NOMO-1 treated with DMSO at 0.1 percent for 48 hours (cell line): ENCODE measurements around the gene STK4.

Source experiments
- DNase-seq: peaks from one replicate; lab custom pipeline; 2025; ENCODE audit not compliant: unreplicated experiment; lab: John Stamatoyannopoulos, UW

Gene STK4

GRCh38 chr20:44952731-44953130, 13.6 kb upstream of the STK4 start:
- no peak for DNase-seq

- DNase-seq, result no peak
Observed at GRCh38 chr20:44954211-44954610, 12.1 kb upstream of the STK4 start.

GRCh38 chr20:44955270-44955669, 11.0 kb upstream of the STK4 start:
- peak; percentile 51 for DNase-seq

- DNase-seq, result no peak
Observed at GRCh38 chr20:44956410-44956809, 9.9 kb upstream of the STK4 start.

GRCh38 chr20:44958276-44958675, 8.0 kb upstream of the STK4 start:
- DNase-seq, result no peak

- peak; percentile 70 for DNase-seq
Observed at GRCh38 chr20:44959082-44959637, 7.2 kb upstream of the STK4 start.

GRCh38 chr20:44959638-44960102, 6.6 kb upstream of the STK4 start:
- DNase-seq, result peak; percentile 33

GRCh38 chr20:44960103-44960852, 6.0 kb upstream of the STK4 start, which contains the start of gene TOMM34:
TOMM34 (minus strand) TSS chr20:44960397; CDS start chr20:44960333, 64 bp downstream.
- DNase-seq, result peak; percentile 92

GRCh38 chr20:44961011-44961869, 5.1 kb upstream of the STK4 start:
- DNase-seq, result no peak

- no peak for DNase-seq
Observed at GRCh38 chr20:44961870-44962267, 4.4 kb upstream of the STK4 start.

- no peak for DNase-seq
Observed at GRCh38 chr20:44962483-44962882, 3.8 kb upstream of the STK4 start.

GRCh38 chr20:44963325-44964215, 2.7 kb upstream of the STK4 start:
- DNase-seq, result no peak

GRCh38 chr20:44965651-44966029, 672 bp upstream of the STK4 start:
- DNase-seq, result no peak

GRCh38 chr20:44967207-44967807, 995 bp downstream of the STK4 start:
- DNase-seq, result peak; percentile 87

- no peak for DNase-seq
Observed at GRCh38 chr20:44969300-44969894, 3.1 kb downstream of the STK4 start.

GRCh38 chr20:44970243-44970757, 4.0 kb downstream of the STK4 start:
- no peak for DNase-seq

GRCh38 chr20:44973053-44973452, 6.7 kb downstream of the STK4 start:
- DNase-seq, result no peak

- no peak for DNase-seq
Observed at GRCh38 chr20:44976698-44977097, 10.4 kb downstream of the STK4 start.

GRCh38 chr20:44979090-44979621, 12.8 kb downstream of the STK4 start:
- peak; percentile 91 for DNase-seq
